ENCODE data around the gene GPR151. TPM values are rescaled to one million over a fixed set of nuclear protein-coding genes. Genes with fewer than 3 reads are reported as not detected.

GPR151 gene
- total RNA-seq, 3 donors from 2014 or later = not detected

DNA sequence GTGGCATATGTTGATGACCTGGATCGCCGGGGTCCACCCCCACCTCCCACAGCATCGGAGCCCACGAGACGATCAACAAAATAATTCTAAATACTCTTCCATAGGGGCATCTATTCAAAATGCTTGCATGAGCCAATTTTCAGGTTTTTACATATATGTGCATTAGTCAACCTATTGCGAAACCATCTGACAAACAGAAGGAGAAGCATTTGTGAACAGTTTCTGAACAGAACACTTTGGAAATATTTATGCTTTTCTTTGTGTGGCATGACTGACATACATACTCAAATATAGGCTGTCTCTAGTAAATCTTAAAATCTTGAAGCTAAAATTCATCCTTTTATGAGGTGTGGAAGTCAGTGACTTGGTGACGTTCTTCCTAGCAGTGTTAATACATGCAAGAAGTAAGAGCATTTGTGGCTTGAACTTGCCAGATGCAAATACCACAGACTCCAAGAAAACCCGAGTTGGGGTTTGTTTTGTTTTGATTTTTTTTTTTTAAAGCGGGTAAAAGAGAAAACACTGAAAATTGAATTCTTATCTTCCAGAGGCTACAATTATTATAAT is 5.3 kb downstream of the GPR151 start:
- intact Hi-C loops (cut with DNase I; ENCODE audit: low total_unique reads) = loop anchor here (10.0 kb wide), 1 partner anchor 1446 kb away; no protein-coding TSS in a partner anchor
- no peak for DNase-seq (ENCODE audit: low spot score in 2 of 2)
- H3K27me3 ChIP-seq = no peaks in the 10 kb centered on the region
- no peaks in the 10 kb centered on the region for H3K9me3 ChIP-seq
- no peak for TF ChIP-seq POLR2AphosphoS5 (IDR thresholded peaks at IDR 0.05)
- TF ChIP-seq POLR2A (IDR thresholded peaks at IDR 0.05) = no peak
- TF ChIP-seq, protein P1, sequence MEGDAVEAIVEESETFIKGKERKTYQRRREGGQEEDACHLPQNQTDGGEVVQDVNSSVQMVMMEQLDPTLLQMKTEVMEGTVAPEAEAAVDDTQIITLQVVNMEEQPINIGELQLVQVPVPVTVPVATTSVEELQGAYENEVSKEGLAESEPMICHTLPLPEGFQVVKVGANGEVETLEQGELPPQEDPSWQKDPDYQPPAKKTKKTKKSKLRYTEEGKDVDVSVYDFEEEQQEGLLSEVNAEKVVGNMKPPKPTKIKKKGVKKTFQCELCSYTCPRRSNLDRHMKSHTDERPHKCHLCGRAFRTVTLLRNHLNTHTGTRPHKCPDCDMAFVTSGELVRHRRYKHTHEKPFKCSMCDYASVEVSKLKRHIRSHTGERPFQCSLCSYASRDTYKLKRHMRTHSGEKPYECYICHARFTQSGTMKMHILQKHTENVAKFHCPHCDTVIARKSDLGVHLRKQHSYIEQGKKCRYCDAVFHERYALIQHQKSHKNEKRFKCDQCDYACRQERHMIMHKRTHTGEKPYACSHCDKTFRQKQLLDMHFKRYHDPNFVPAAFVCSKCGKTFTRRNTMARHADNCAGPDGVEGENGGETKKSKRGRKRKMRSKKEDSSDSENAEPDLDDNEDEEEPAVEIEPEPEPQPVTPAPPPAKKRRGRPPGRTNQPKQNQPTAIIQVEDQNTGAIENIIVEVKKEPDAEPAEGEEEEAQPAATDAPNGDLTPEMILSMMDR (IDR thresholded peaks at IDR 0.05) = no peak
- peaks cover 9% of the 10 kb centered on the region for H3K36me3 ChIP-seq
- H3K4me1 ChIP-seq = no peaks in the 10 kb centered on the region
- no peak overlapping the region for H3K27ac ChIP-seq
- H3K4me3 ChIP-seq = no peak overlapping the region

DNA sequence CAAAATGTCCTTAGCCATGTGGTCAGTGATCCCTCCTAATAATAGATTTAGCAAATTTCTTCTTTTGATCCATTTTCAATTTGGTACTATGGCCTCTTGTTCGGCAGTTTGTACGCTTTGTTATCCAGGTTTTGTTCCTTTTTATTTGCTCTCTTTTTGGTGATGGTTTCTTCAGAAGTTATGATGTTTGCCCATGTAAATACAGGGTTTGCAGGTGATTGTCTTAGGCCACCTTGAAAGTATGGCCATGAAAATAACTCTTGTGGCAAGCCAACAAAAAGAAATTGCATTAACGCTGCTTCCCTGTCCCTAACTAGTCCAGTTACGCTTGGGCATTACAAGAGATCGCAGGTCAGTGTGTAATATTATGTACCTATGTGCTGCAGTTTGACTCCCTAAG is 8.6 kb downstream of the GPR151 start:
- H3K4me1 ChIP-seq = no peaks in the 10 kb centered on the region
- no peaks in the 10 kb centered on the region for H3K27me3 ChIP-seq
- H3K9me3 ChIP-seq = no peaks in the 10 kb centered on the region
- intact Hi-C loops (cut with DNase I; ENCODE audit: low total_unique reads) = no loop called here
- peaks cover 15% of the 10 kb centered on the region for H3K36me3 ChIP-seq
- H3K27ac ChIP-seq = no peak overlapping the region
- no peak overlapping the region for H3K4me3 ChIP-seq
- TF ChIP-seq POLR2AphosphoS5 (IDR thresholded peaks at IDR 0.05) (no peak), POLR2A (IDR thresholded peaks at IDR 0.05) (no peak)
- TF ChIP-seq, protein P1 (IDR thresholded peaks at IDR 0.05) = no peak
- DNase-seq (ENCODE audit: low spot score in 2 of 2) = no peak

DNA sequence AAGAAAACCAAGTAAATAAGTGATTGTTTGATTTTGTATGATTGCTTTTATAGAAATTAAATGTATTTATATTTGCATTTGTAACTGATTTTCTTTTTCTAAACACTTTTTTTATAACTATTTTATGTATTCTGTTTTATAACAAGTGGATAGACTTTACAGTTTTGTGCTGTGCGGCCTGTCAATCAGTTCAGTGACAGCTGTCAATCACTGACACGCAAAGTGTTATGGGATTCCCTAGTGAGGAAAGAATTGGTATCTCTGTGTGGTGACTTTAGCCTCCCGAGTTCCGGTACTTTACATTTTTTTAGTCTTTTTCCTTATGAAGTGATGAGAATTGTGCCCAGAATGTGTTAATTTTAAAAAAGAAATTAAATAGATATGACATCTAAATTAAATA is 16.3 kb downstream of the GPR151 start:
- H3K9me3 ChIP-seq = no peaks in the 10 kb centered on the region
- peaks cover 7% of the 10 kb centered on the region for H3K36me3 ChIP-seq
- H3K4me1 ChIP-seq = no peaks in the 10 kb centered on the region
- intact Hi-C loops (cut with DNase I; ENCODE audit: low total_unique reads) = no loop called here
- no peak for DNase-seq (ENCODE audit: low spot score in 2 of 2)
- H3K4me3 ChIP-seq = no peak overlapping the region
- no peaks in the 10 kb centered on the region for H3K27me3 ChIP-seq
- H3K27ac ChIP-seq = no peak overlapping the region
- TF ChIP-seq, protein P1 (IDR thresholded peaks at IDR 0.05) = no peak
- TF ChIP-seq POLR2AphosphoS5 (IDR thresholded peaks at IDR 0.05) (no peak), POLR2A (IDR thresholded peaks at IDR 0.05) (no peak)

DNA sequence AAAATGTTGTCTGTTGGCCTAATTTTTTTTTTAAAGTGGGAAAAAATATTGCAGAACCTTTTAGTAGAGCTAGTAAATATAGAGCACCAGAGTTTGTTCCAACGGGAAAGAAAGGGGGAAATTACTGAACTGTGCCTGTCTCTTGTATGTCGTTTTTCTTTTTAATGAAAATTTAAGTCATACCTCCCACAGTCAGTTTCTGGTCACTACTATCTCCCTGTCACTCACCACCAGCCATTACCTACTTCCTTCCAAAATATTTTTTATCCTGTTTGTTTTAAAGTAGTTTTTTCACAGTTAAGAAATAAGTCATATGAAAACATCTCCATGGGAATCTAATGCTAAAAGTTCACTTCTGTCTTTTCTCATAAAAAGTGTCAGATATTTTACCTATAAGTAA is 21.3 kb downstream of the GPR151 start:
- H3K4me1 ChIP-seq = no peaks in the 10 kb centered on the region
- no peak for DNase-seq (ENCODE audit: low spot score in 2 of 2)
- H3K36me3 ChIP-seq = no peaks in the 10 kb centered on the region
- no peak overlapping the region for H3K4me3 ChIP-seq
- intact Hi-C loops (cut with DNase I; ENCODE audit: low total_unique reads) = no loop called here
- H3K27me3 ChIP-seq = no peaks in the 10 kb centered on the region
- no peak for TF ChIP-seq POLR2A (IDR thresholded peaks at IDR 0.05)
- no peaks in the 10 kb centered on the region for H3K9me3 ChIP-seq
- no peak overlapping the region for H3K27ac ChIP-seq

DNA sequence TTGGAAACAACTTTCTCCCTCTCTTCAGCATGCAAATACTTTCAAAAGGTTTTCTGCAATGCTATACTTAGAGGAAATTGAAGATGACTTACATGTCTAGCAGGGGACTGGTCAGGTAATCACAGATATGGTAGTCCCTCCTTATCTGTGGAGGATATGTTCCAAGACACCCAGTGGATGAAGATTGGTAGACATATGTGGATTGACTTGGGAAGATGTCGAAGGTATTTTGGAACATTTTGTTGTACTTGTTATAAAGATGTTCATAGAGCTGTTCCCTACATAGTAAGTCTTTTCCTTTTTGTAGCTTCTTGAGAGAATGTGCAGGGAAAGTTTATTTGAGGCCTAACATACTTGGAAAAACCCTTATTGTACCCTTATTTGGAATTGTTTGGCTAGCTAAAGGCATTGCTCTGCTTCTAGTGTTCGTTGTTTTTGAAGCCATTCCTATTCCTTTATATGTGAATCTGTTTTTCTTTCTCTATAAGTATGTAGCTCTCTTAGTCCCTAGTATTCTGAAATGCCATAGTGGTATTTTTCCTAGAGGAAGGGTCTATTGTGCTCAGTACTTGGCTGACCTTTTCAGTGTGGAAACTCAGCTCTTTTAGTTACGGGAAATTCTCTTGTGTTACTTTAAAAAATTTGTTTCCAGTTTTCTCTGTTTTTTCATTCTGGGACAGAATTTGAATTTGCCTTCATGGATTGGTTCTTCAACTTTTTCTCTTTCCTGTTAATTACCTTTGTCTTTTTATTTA is 25.7 kb downstream of the GPR151 start:
- DNase-seq (ENCODE audit: low spot score in 2 of 2) = no peak
- intact Hi-C loops (cut with DNase I; ENCODE audit: low total_unique reads) = no loop called here
- no peak overlapping the region for H3K4me3 ChIP-seq
- TF ChIP-seq POLR2A (IDR thresholded peaks at IDR 0.05) (no peak), POLR2AphosphoS5 (IDR thresholded peaks at IDR 0.05) (no peak)
- TF ChIP-seq, protein P1 (IDR thresholded peaks at IDR 0.05) = no peak
- no peaks in the 10 kb centered on the region for H3K9me3 ChIP-seq
- H3K36me3 ChIP-seq = no peaks in the 10 kb centered on the region
- H3K27ac ChIP-seq = no peak overlapping the region
- no peaks in the 10 kb centered on the region for H3K27me3 ChIP-seq
- H3K4me1 ChIP-seq = no peaks in the 10 kb centered on the region

Measured in breast epithelium (tissue), 4 donors.